Peyer's patch (tissue), 4 donors: Measurements from ENCODE around the gene PPP1CA. TPM values are rescaled to one million over a fixed set of nuclear protein-coding genes. Genes with fewer than 3 reads are reported as not detected.
A peak's percentile ranks its signal among the peaks of the same experiment; 100 is the strongest.
"Not testable (repeated sequence)": the region's sequence is repeated elsewhere in the genome, so short reads cannot be mapped to it uniquely, and the experiment has no call there.

Experiments
- DNase-seq, 3 donors: peaks; one replicate each; pipeline ENCODE4 v3.0.0-alpha.2; 2017 to 2019
- H3K27ac ChIP-seq, 4 donors: fragments of 200-600 bp; sonication (generic); one replicate each; pipeline ENCODE4 v1.5.1; 2016 to 2019
- H3K27me3 ChIP-seq, 2 donors: fragments of 200-600 bp; sonication (generic); one replicate each; pipeline ENCODE4 v1.5.1; 2019
- H3K36me3 ChIP-seq, 3 donors: fragments of 200-600 bp; sonication (generic); one replicate each; pipeline ENCODE4 v1.5.1; 2016 to 2019
- H3K4me1 ChIP-seq, 4 donors: fragments of 200-600 bp; sonication (generic); one replicate each; pipeline ENCODE4 v1.5.1; 2016 to 2019
- H3K4me3 ChIP-seq, 4 donors: fragments of 200-600 bp; sonication (generic); 1 replicate in 3 of 4; 2 replicates in 1 of 4; pipeline ENCODE4 v1.5.1; 2016 to 2019; ENCODE audit warnings: mild to moderate bottlenecking in 1 of 4
- H3K9me3 ChIP-seq, 4 donors: fragments of 200-600 bp; sonication (generic); one replicate each; pipeline ENCODE4 v1.5.1; 2016 to 2019; ENCODE audit warnings: mild to moderate bottlenecking in 1 of 4
- POLR2A ChIP-seq, 2 donors: fragments of 450-650 bp; IDR thresholded peaks; one replicate each; pipeline ENCODE4 v1.5.1; 2017; ENCODE audit warnings: antibody characterized with exemption in 2 of 2, mild to moderate bottlenecking in 2 of 2, moderate library complexity in 2 of 2
- total RNA-seq, 4 donors: library from RNA; depleted of rRNA; stranded (reverse); fragments of >200 nt; gene quantifications; one replicate each; pipeline ENCODE4 v1.1.0, GENCODE V29; 2016
- TF ChIP-seq, protein P1 (sequence below), 6 experiments: fragments of 450-650 bp in 4 of 6; fragments of 200-600 bp in 2 of 6; sonication (generic) in 1 of 6; IDR thresholded peaks; one replicate each; pipeline ENCODE4 v1.5.1; 2017 to 2019; ENCODE audit warnings: antibody characterized with exemption in 6 of 6, mild to moderate bottlenecking in 3 of 6, moderate library complexity in 1 of 6

The PPP1CA gene
- total RNA-seq, 4 donors from 2014 or later = 156 to 213 (median 177) TPM

DNA sequence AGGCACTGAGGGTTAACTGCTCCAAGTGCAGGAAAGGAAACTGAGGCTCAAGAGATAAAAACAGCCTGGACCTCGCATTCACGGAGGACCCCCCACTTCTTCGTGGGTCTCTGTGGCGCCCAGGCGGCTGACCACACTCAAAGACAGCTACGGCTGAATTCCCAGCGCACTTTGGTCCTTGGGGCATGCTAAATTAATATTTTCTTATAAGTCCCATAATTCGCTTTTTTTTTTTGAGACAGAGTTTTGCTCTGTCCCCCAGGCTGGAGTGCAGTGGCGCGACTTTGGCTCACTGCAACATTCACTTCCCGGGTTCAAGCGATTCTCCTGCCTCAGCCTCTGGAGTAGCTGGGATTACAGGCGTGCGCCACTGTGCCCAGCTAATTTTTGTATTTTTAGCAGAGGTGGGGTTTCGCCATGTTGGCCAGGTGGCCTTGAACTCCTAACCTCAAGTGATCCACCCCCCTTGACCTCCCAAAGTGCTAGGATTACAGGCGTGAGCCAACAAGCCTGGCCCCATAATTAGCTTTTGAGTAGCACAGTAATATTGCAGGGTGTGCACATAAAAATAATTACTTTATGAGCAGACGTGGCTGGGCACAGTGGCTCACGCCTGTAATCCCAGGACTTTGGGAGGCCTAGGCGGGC, 658 bp upstream of the PPP1CA start:
- Histone ChIP-seq H3K27ac (peak overlapping the region; percentile 91 to 98 (median 95)), H3K36me3 (peaks cover 0 to 26% (median 0%) of the 10 kb centered on the region in 3 donors), H3K4me1 (peaks cover 0 to 47% (median 41%) of the 10 kb centered on the region in 4 donors), H3K4me3 (peak overlapping the region; percentile 20 to 90 (median 83))
- peak in 2 of 3 donors; percentile 56 to 61 for DNase-seq
- H3K27me3 ChIP-seq, H3K9me3 ChIP-seq: not testable (repeated sequence)
- TF ChIP-seq POLR2A (IDR thresholded peaks at IDR 0.05) = peak in 1 of 2 donors; percentile 29

DNA sequence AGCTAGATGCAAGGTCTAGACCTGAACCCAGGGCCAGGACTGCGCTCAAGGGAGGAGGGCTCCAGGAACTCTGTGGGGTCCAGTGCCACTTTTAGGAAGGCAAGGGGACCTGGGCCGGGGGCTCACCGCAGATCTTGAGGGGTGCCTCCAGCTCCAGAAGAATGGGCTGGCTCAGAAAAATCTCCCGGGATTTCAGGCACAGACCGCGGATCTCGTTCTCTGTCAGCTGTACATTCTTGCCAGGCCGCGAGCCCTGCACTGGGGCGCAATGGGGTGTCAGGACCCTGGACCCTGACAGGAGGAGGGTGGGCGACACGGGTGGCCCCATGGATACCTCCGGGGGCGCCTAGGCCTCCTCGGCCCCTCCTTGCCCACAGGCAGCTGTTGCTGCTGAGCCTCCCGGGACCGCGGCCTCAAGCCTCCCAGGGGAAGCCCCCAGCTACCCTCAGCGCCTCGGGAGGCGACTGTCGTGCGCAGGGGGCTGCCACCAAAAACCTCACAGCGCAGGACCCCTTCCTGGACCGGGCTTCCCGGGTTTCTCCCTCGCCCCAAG, 640 bp downstream of the PPP1CA start:
- peaks cover 0 to 51% (median 35%) of the 10 kb centered on the region in 4 donors for H3K4me1 ChIP-seq
- no peaks in the 10 kb centered on the region for H3K9me3 ChIP-seq
- DNase-seq = peak in 1 of 3 donors; percentile 49
- H3K27ac ChIP-seq = peak overlapping the region; percentile 91 to 98 (median 95)
- no peaks in the 10 kb centered on the region for H3K27me3 ChIP-seq
- H3K4me3 ChIP-seq = peak overlapping the region; percentile 81 to 97 (median 88)
- TF ChIP-seq POLR2A (IDR thresholded peaks at IDR 0.05) = no peak
- TF ChIP-seq, protein P1, sequence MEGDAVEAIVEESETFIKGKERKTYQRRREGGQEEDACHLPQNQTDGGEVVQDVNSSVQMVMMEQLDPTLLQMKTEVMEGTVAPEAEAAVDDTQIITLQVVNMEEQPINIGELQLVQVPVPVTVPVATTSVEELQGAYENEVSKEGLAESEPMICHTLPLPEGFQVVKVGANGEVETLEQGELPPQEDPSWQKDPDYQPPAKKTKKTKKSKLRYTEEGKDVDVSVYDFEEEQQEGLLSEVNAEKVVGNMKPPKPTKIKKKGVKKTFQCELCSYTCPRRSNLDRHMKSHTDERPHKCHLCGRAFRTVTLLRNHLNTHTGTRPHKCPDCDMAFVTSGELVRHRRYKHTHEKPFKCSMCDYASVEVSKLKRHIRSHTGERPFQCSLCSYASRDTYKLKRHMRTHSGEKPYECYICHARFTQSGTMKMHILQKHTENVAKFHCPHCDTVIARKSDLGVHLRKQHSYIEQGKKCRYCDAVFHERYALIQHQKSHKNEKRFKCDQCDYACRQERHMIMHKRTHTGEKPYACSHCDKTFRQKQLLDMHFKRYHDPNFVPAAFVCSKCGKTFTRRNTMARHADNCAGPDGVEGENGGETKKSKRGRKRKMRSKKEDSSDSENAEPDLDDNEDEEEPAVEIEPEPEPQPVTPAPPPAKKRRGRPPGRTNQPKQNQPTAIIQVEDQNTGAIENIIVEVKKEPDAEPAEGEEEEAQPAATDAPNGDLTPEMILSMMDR (IDR thresholded peaks at IDR 0.05) = no peak
- peaks cover 0 to 39% (median 0%) of the 10 kb centered on the region in 3 donors for H3K36me3 ChIP-seq

DNA sequence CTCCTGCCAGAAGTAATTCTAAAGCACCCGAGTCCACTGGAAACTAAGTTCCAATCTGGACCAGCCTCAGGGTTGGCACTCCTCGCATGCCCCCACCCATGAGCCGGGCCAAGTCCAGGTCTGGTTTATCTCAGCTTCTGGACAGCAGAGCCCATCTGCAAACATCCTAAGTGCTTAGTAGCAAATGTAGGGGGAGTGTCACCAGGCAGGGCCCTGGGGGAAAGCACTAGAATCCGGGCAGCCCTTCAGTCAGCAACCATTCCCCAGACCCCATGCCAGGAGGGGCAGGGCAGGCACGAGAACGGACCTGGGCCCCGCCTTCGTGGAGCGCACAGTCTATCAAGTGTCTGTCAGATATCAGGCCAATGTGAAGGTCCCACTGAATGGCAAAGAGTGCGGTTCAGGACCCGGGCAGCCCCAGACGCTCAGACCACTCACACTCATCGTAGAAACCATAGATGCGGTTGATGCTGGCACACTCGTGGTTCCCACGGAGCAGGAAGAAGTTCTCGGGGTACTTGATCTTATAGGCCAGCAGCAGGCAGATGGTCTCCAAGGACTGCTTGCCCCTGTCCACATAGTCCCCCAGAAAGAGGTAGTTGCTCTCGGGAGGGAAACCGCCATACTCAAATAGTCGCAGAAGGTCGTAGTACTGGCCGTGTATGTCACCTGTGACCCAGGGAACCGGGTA, 1.3 kb downstream of the PPP1CA start:
- Histone ChIP-seq H3K36me3 (peaks cover 0 to 44% (median 0%) of the 10 kb centered on the region in 3 donors), H3K9me3 (no peaks in the 10 kb centered on the region), H3K27me3 (no peaks in the 10 kb centered on the region), H3K4me1 (peaks cover 0 to 51% (median 29%) of the 10 kb centered on the region in 4 donors), H3K4me3 (peak overlapping the region; percentile 81 to 97 (median 88)), H3K27ac (peak overlapping the region; percentile 91 to 98 (median 95))
- no peak for TF ChIP-seq POLR2A (IDR thresholded peaks at IDR 0.05)
- TF ChIP-seq, protein P1 (IDR thresholded peaks at IDR 0.05) = no peak
- peak in 2 of 3 donors; percentile 69 to 78 for DNase-seq

DNA sequence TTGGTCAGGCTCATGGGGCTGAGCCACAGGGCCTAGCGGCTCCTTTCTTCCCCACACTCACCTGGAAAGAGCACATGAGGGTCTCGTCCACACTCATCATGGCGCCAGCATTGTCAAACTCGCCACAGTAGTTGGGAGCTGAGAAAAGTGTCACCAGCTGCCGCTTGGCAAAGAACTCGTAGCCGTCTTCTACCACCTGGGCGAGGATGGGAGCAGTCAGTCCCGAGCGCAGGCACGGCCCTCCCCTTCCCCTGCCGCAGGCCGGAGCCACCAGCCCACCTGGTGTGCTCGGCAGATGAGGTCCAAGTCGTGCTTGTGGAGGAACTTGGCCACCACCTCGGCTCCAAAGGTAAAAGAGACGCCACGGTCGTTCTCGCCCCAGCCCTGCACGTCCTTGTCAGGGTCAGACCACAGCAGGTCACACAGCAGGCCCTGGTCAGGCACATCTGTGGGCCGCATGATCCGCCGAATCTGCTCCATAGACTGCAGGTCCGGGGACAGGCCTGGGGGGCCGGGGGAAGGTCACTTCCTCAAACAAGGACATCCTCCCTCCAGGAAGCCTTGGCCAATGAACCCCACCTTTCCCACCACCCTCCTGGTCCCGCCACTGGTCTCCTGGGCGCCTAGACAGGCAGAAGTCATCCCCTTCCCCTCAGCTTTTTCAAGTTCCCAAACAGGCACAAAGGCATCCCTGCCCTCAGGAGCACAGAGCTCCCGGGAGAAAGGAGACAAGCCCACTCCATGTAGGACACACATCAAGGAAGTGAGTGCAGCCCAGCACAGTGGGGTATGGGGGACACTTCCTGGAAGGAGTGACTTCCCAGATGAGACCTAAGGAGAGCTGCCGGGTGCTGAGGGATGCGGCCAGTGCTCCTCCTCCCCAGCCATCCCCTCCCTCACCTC, 2.7 kb downstream of the PPP1CA start:
- Histone ChIP-seq H3K27me3 (no peaks in the 10 kb centered on the region), H3K4me1 (peaks cover 0 to 51% (median 28%) of the 10 kb centered on the region in 4 donors), H3K36me3 (peaks cover 0 to 51% (median 0%) of the 10 kb centered on the region in 3 donors), H3K27ac (peak overlapping the region in 1 of 4 donors; percentile 1), H3K4me3 (no peak overlapping the region), H3K9me3 (no peaks in the 10 kb centered on the region)
- no peak for TF ChIP-seq POLR2A (IDR thresholded peaks at IDR 0.05)
- TF ChIP-seq, protein P1 (IDR thresholded peaks at IDR 0.05) = no peak
- no peak for DNase-seq

DNA sequence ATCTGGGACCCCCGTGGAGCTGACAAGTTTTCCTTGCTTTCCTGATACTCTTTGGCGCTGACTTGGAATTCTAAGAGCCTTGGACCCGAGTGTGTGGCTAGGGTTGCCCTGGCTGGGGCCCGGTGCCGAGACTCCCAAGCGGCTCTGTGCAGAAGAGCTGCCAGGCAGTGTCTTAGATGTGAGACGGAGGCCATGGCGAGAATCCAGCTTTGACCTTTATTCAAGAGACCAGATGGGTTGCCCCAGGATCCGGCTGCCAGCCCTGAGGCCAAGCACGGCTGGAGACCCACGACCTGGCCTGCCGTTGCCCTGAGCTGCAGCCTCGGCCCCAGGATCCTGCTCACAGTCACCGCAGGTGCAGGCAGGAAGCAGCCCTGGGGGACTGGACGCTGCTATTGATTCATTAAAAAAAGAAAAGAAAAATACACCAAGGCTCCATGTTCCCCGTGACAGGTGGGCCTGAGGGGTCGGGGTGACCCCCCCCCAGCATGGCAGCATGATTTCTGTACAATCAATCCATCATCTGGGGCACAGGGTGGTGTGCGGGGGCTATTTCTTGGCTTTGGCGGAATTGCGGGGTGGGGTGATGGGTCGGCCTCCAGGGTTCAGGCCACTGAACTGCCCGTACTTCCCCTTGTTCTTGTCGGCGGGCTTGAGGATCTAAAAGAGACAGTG, 3.5 kb downstream of the PPP1CA start:
- peak in 1 of 3 donors; percentile 49 for DNase-seq
- Histone ChIP-seq H3K36me3 (peaks cover 0 to 56% (median 0%) of the 10 kb centered on the region in 3 donors), H3K9me3 (no peaks in the 10 kb centered on the region), H3K4me3 (no peak overlapping the region), H3K27ac (no peak overlapping the region), H3K27me3 (no peaks in the 10 kb centered on the region), H3K4me1 (peaks cover 0 to 50% (median 25%) of the 10 kb centered on the region in 4 donors)
- no peak for TF ChIP-seq POLR2A (IDR thresholded peaks at IDR 0.05)
